ENCODE data around the gene COL5A2. TPM values are rescaled to one million over a fixed set of nuclear protein-coding genes. Genes with fewer than 3 reads are reported as not detected.

Gene COL5A2
- total RNA-seq, 1 donor from 2014 or later = 11.2 TPM

GRCh38 chr2:189192766-189193165 is 13.2 kb upstream of the COL5A2 start:
- Mint-ChIP-seq H3K27ac (no peak overlapping the region), H3K4me3 (no peak overlapping the region), H3K27me3 (ENCODE audit: insufficient read depth, low read depth) (no peaks in the 10 kb centered on the region), H3K4me1 (peaks cover 14% of the 10 kb centered on the region), H3K9me3 (peaks cover 4% of the 10 kb centered on the region), H3K36me3 (no peaks in the 10 kb centered on the region)
- TF ChIP-seq CTCF (IDR thresholded peaks at IDR 0.05) (no peak), EZH2phosphoT487 (IDR thresholded peaks at IDR 0.05) (no peak), EZH2 (IDR thresholded peaks at IDR 0.05) (no peak)
- Histone ChIP-seq H3K4me3 (no peak overlapping the region), H3K4me1 (no peaks in the 10 kb centered on the region), H3F3A (ENCODE audit: low read depth) (no peaks in the 10 kb centered on the region), H3K36me3 (no peaks in the 10 kb centered on the region), H3K27me3 (no peaks in the 10 kb centered on the region), H3K27ac (no peak overlapping the region), H2AFZ (replicated peaks) (no peak overlapping the region), H3K79me2 (ENCODE audit: low read depth) (no peaks in the 10 kb centered on the region), H3K9me3 (ENCODE audit: low read depth) (no peaks in the 10 kb centered on the region), H3K9ac (no peak overlapping the region), H3K4me2 (no peak overlapping the region), H4K20me1 (ENCODE audit: low read depth) (no peaks in the 10 kb centered on the region)
- no peak for DNase-seq (ENCODE audit: low spot score)

GRCh38 chr2:189191766-189192165 is 12.2 kb upstream of the COL5A2 start:
- TF ChIP-seq CTCF (IDR thresholded peaks at IDR 0.05) = no peak
- no peak for TF ChIP-seq EZH2phosphoT487 (IDR thresholded peaks at IDR 0.05)
- no peak for TF ChIP-seq EZH2 (IDR thresholded peaks at IDR 0.05)
- no peaks in the 10 kb centered on the region for H4K20me1 ChIP-seq (ENCODE audit: low read depth)
- H3F3A ChIP-seq (ENCODE audit: low read depth) = no peaks in the 10 kb centered on the region
- no peak overlapping the region for H3K4me2 ChIP-seq
- Mint-ChIP-seq H3K27ac (no peak overlapping the region), H3K27me3 (ENCODE audit: insufficient read depth, low read depth) (no peaks in the 10 kb centered on the region), H3K36me3 (no peaks in the 10 kb centered on the region), H3K4me3 (no peak overlapping the region), H3K9me3 (peaks cover under 1% of the 10 kb centered on the region), H3K4me1 (peaks cover 14% of the 10 kb centered on the region)
- no peaks in the 10 kb centered on the region for H3K27me3 ChIP-seq
- H2AFZ ChIP-seq (replicated peaks) = no peak overlapping the region
- no peak for DNase-seq (ENCODE audit: low spot score)
- H3K9me3 ChIP-seq (ENCODE audit: low read depth) = no peaks in the 10 kb centered on the region
- H3K36me3 ChIP-seq = no peaks in the 10 kb centered on the region
- no peak overlapping the region for H3K27ac ChIP-seq
- no peaks in the 10 kb centered on the region for H3K4me1 ChIP-seq
- H3K4me3 ChIP-seq = no peak overlapping the region
- no peak overlapping the region for H3K9ac ChIP-seq
- H3K79me2 ChIP-seq (ENCODE audit: low read depth) = no peaks in the 10 kb centered on the region

- Histone ChIP-seq H3K27me3 (no peaks in the 10 kb centered on the region), H3K9me3 (ENCODE audit: low read depth) (no peaks in the 10 kb centered on the region), H3K4me3 (no peak overlapping the region), H3K79me2 (ENCODE audit: low read depth) (no peaks in the 10 kb centered on the region), H3K4me2 (no peak overlapping the region), H3K4me1 (no peaks in the 10 kb centered on the region), H2AFZ (replicated peaks) (no peak overlapping the region), H3K9ac (no peak overlapping the region), H3K36me3 (no peaks in the 10 kb centered on the region), H3F3A (ENCODE audit: low read depth) (no peaks in the 10 kb centered on the region), H3K27ac (no peak overlapping the region), H4K20me1 (ENCODE audit: low read depth) (no peaks in the 10 kb centered on the region)
- no peaks in the 10 kb centered on the region for H3K27me3 Mint-ChIP-seq (ENCODE audit: insufficient read depth, low read depth)
- no peak for DNase-seq (ENCODE audit: low spot score)
- no peak overlapping the region for H3K27ac Mint-ChIP-seq
- no peaks in the 10 kb centered on the region for H3K9me3 Mint-ChIP-seq
- no peaks in the 10 kb centered on the region for H3K36me3 Mint-ChIP-seq
- TF ChIP-seq EZH2 (IDR thresholded peaks at IDR 0.05) = no peak
- TF ChIP-seq EZH2phosphoT487 (IDR thresholded peaks at IDR 0.05) = no peak
- TF ChIP-seq CTCF (IDR thresholded peaks at IDR 0.05) = no peak
- peaks cover 14% of the 10 kb centered on the region for H3K4me1 Mint-ChIP-seq
- no peak overlapping the region for H3K4me3 Mint-ChIP-seq
Measured at GRCh38 chr2:189190685-189191084, 11.1 kb upstream of the COL5A2 start.
